GM12878 (cell line): ENCODE measurements around the gene C15orf61. TPM values are rescaled to one million over a fixed set of nuclear protein-coding genes. Genes with fewer than 3 reads are reported as not detected.

Source experiments
- ATAC-seq: fragments of 200-7000 bp; cut with Tn5 transposase; 3 replicates; pipeline ENCODE4 v1.9.1; 2020; ENCODE audit warnings: mild to moderate bottlenecking, moderate library complexity
- BruUV-seq: library from RNA; stranded (reverse); fragments of 400-500 nt; replicated peaks from 2 replicates; lab custom pipeline; 2021; lab: Mats Ljungman, UMichigan
- CTCF ChIA-PET: fragments of 300-600 bp; sonication (Branson Sonifier 250); formaldehyde crosslinking; extraction: SDS; loops from one replicate; lab custom pipeline; 2021; ENCODE audit warnings: inconsistent platforms; lab: Yijun Ruan, JAX
- POLR2A ChIA-PET: fragments of 350-600 bp; formaldehyde crosslinking; extraction: SDS; loops from one replicate; lab custom pipeline; 2021; ENCODE audit warnings: inconsistent platforms; lab: Charles Lee
- RAD21 ChIA-PET: fragments of 300-600 bp; sonication (Branson Sonifier 250); formaldehyde crosslinking; loops from one replicate; lab custom pipeline; 2023; ENCODE audit warnings: antibody characterized with exemption; ENCODE audit not compliant: unreplicated experiment; lab: Charles Lee
- SMC1A ChIA-PET: fragments of 300-600 bp; sonication (Branson Sonifier 250); formaldehyde crosslinking; loops from one replicate; lab custom pipeline; 2023; ENCODE audit not compliant: unreplicated experiment, uncharacterized antibody; lab: Charles Lee
- DNase-seq: peaks from one replicate; pipeline ENCODE4 v3.0.0-alpha.2; 2011; ENCODE audit warnings: low read depth, low spot score
- FAIRE-seq: peaks from 3 replicates; lab custom pipeline; 2011; peaks lifted over from hg19 to GRCh38; lab: Jason Lieb, UNC
- H2AFZ ChIP-seq: 2 replicates; pipeline ENCODE4 v1.6.0; 2011; ENCODE audit warnings: low read depth, low read length, control low read depth; ENCODE audit not compliant: control insufficient read depth
- H3K27ac ChIP-seq: 2 replicates; pipeline ENCODE4 v1.5.1; 2011; ENCODE audit warnings: control low read depth; ENCODE audit not compliant: control insufficient read depth, insufficient read depth
- H3K27me3 ChIP-seq, 2 experiments: replicated peaks in 1 of 2; 2 replicates each; pipeline versions ENCODE4 v1.6.0 to v1.6.1; 2011; ENCODE audit warnings: low read length in 1 of 2; ENCODE audit not compliant: control insufficient read depth in 2 of 2, insufficient read depth in 2 of 2
- H3K36me3 ChIP-seq, 2 experiments: 2 replicates each; pipeline ENCODE4 v1.5.1; 2011; ENCODE audit warnings: low read length in 1 of 2; ENCODE audit not compliant: control insufficient read depth in 2 of 2, insufficient read depth in 2 of 2
- H3K4me1 ChIP-seq: 2 replicates; pipeline ENCODE4 v1.6.1; 2011; ENCODE audit warnings: mild to moderate bottlenecking, low read length, moderate library complexity, mixed read lengths; ENCODE audit not compliant: control insufficient read depth, insufficient read depth
- H3K4me2 ChIP-seq: 2 replicates; pipeline ENCODE4 v1.6.0; 2011; ENCODE audit warnings: control low read depth; ENCODE audit not compliant: control insufficient read depth, insufficient read depth
- H3K4me3 ChIP-seq: fragments of 200-600 bp; sonication (generic); 2 replicates; pipeline ENCODE4 v1.5.1; 2016
- H3K79me2 ChIP-seq: 2 replicates; pipeline ENCODE4 v1.6.0; 2011; ENCODE audit warnings: low read length; ENCODE audit not compliant: control insufficient read depth, insufficient read depth
- H3K9ac ChIP-seq: 2 replicates; pipeline ENCODE4 v1.8.0; 2011; ENCODE audit warnings: low read length, control low read depth, mixed read lengths; ENCODE audit not compliant: control insufficient read depth, insufficient read depth
- H3K9me3 ChIP-seq: replicated peaks from 3 replicates; pipeline ENCODE4 v1.5.1; 2011; ENCODE audit warnings: mild to moderate bottlenecking, low read length; ENCODE audit not compliant: control insufficient read depth, insufficient read depth
- H4K20me1 ChIP-seq: 2 replicates; pipeline ENCODE4 v1.6.0; 2011; ENCODE audit not compliant: control insufficient read depth, insufficient read depth
- ASH2L ChIP-seq: fragments of 300-600, 200-600 bp; sonication (generic); IDR thresholded peaks from 2 replicates; pipeline ENCODE4 v1.6.1; 2017; ENCODE audit warnings: low read depth, mild to moderate bottlenecking, borderline replicate concordance
- BACH1 ChIP-seq: fragments of 450-650 bp; IDR thresholded peaks from 2 replicates; pipeline ENCODE4 v1.6.1; 2017; ENCODE audit warnings: mild to moderate bottlenecking, borderline replicate concordance
- BMI1 ChIP-seq: fragments of 450-650 bp; IDR thresholded peaks from 2 replicates; pipeline ENCODE4 v1.6.1; 2016; ENCODE audit warnings: mild to moderate bottlenecking, moderate library complexity, borderline replicate concordance
- HSF1 ChIP-seq: fragments of 150-350 bp; IDR thresholded peaks from 2 replicates; pipeline ENCODE4 v1.6.1; 2014; ENCODE audit warnings: mild to moderate bottlenecking, low read depth, low read length
- IRF3 ChIP-seq: fragments of 450-650 bp; IDR thresholded peaks from 2 replicates; pipeline ENCODE4 v1.6.1; 2014; ENCODE audit warnings: mild to moderate bottlenecking
- JUNB ChIP-seq: IDR thresholded peaks from 2 replicates; pipeline ENCODE4 v1.6.1; 2016; ENCODE audit warnings: antibody characterized with exemption, mild to moderate bottlenecking
- PAX5 ChIP-seq: IDR thresholded peaks from 2 replicates; pipeline ENCODE4 v1.6.1; 2011; ENCODE audit warnings: low read depth, low read length, borderline replicate concordance
- SKIL ChIP-seq: fragments of 450-650 bp; IDR thresholded peaks from 2 replicates; pipeline ENCODE4 v1.6.1; 2017; ENCODE audit warnings: mild to moderate bottlenecking, low read depth, inconsistent platforms; ENCODE audit not compliant: poor library complexity, severe bottlenecking
- YY1 ChIP-seq: IDR thresholded peaks from 2 replicates; pipeline ENCODE4 v1.6.1; 2011; ENCODE audit warnings: low read depth, mild to moderate bottlenecking, low read length
- ZBTB4 ChIP-seq: fragments of 450-650 bp; formaldehyde crosslinking; IDR thresholded peaks from 2 replicates; pipeline ENCODE4 v1.4.0; 2022; ENCODE audit warnings: mild to moderate bottlenecking, moderate library complexity
- ZNF687 ChIP-seq: fragments of 450-650 bp; IDR thresholded peaks from 2 replicates; pipeline ENCODE4 v1.6.1; 2017; ENCODE audit warnings: mild to moderate bottlenecking, moderate library complexity
- ZZZ3 ChIP-seq: IDR thresholded peaks from 2 replicates; pipeline ENCODE4 v1.6.1; 2011; ENCODE audit warnings: low read depth; ENCODE audit not compliant: control insufficient read depth, insufficient read length
- WGBS: methylation state at CpG from one replicate; pipeline ENCODE4 v1.1.6; 2016; ENCODE audit warnings: low lambda C conversion rate; ENCODE audit not compliant: insufficient replicate concordance, insufficient coverage; ENCODE audit errors: missing lambda C conversion rate; 5-methylcytosine and 5-hydroxymethylcytosine counted together
- in situ Hi-C: fragments of 300-500 bp; cut with MboI; formaldehyde crosslinking; loops from 9 replicates; pipeline ENCODE4 v1.14.3; 2018; ENCODE audit warnings: mixed read lengths
- intact Hi-C: fragments of 100-400 bp; cut with micrococcal nuclease; formaldehyde crosslinking; loops from one replicate; pipeline ENCODE4 v1.14.2; 2022; ENCODE audit not compliant: unreplicated experiment
- polyA plus RNA-seq, 11 experiments: library from polyadenylated mRNA; depleted of rRNA in 4 of 11; unstranded in 6 of 11; stranded (reverse) in 5 of 11; fragments of >200 nt; fragmentation: Nextera tagmentation in 4 of 11; fragmentation: Illumina TruSeq in 1 of 11; extraction: Ambion mirVana in 4 of 11; extraction: Trizol in 1 of 11; gene quantifications; 1 replicate in 1 of 11; 2 replicates in 10 of 11; pipeline versions ENCODE4 v1.2.1 to v1.2.3, GENCODE V29; 2011 to 2016; ENCODE audit warnings: inconsistent platforms in 2 of 11, missing spikeins in 2 of 11, low read depth in 1 of 11
- total RNA-seq, 4 experiments: library from RNA; depleted of rRNA in 3 of 4; stranded (reverse); fragments of >200 nt in 3 of 4; fragmentation: Illumina TruSeq in 1 of 4; extraction: Trizol in 1 of 4; gene quantifications; 2 replicates each; pipeline versions ENCODE4 v1.2.1 to v1.2.3, GENCODE V29; 2013 to 2021

C15orf61 gene
- total and polyA plus RNA-seq, 10 of the 15 experiments (the other 5 are each of a cell fraction or from before 2014, with no cell fraction given) = 1.4 to 8.7 (median 4.3) TPM

- ChIA-PET SMC1A (interaction anchor here (1.0 kb wide), 1 partner anchor 21 kb away, joined by 4 read pairs; no protein-coding TSS in a partner anchor), CTCF (no interaction called here), POLR2A (no interaction called here), RAD21 (no interaction called here)
- FAIRE-seq (no peak), DNase-seq (no peak), ATAC-seq (peak; percentile 1; the same call in 2 of the 3 replicates)
- BruUV-seq = no TSS peak
- intact Hi-C loops (no loop called here), in situ Hi-C loops (loop anchor here (25.0 kb wide), 1 partner anchor 1269 kb away; the partner anchor contains the start of gene ANP32A)
- peak overlapping the region; percentile 90 for H3K4me2 ChIP-seq
- H3K9me3 ChIP-seq = no peaks in the 10 kb centered on the region
- H3K79me2 ChIP-seq = peaks cover 16% of the 10 kb centered on the region
- H3K4me1 ChIP-seq = peaks cover 26% of the 10 kb centered on the region
- no peaks in the 10 kb centered on the region for H3K27me3 ChIP-seq
- 76% methylated on average over 7 of the region's 7 CpGs for WGBS
- peak overlapping the region; percentile 91 for H3K27ac ChIP-seq
- no peaks in the 10 kb centered on the region for H4K20me1 ChIP-seq
- H3K4me3 ChIP-seq = peak overlapping the region; percentile 97
- H3K36me3 ChIP-seq = no peaks in the 10 kb centered on the region; a peak in 1 of 4 replicates
- peak overlapping the region; percentile 94 for H3K9ac ChIP-seq
- H2AFZ ChIP-seq = no peak overlapping the region; the same call in 1 of the 2 replicates
- no peak for TF ChIP-seq SKIL
- TF ChIP-seq ZZZ3 = no peak
- no peak for TF ChIP-seq JUNB
- TF ChIP-seq ZBTB4 (CRISPR knock-in tag) = no peak
- TF ChIP-seq PAX5 = no peak
- TF ChIP-seq BMI1 = no peak
- no peak for TF ChIP-seq ZNF687
- TF ChIP-seq HSF1 = no peak
- TF ChIP-seq BACH1 = no peak
- no peak for TF ChIP-seq IRF3
- no peak for TF ChIP-seq YY1
- no peak for TF ChIP-seq ASH2L
Measured at GRCh38 chr15:67543348-67543718, 22.4 kb downstream of the C15orf61 start.
